Testis (tissue), 2 donors: Measurements from ENCODE around the gene NOXRED1.

Experiments
- POLR2A ChIP-seq: fragments of 450-650 bp; IDR thresholded peaks from one replicate; pipeline ENCODE4 v1.6.1; 2017; ENCODE audit warnings: antibody characterized with exemption, mild to moderate bottlenecking, moderate library complexity
- TF ChIP-seq, protein P1 (sequence below), 3 experiments: fragments of 450-650 bp in 2 of 3; fragments of 200-600 bp in 1 of 3; sonication (generic) in 1 of 3; IDR thresholded peaks; one replicate each; pipeline ENCODE4 v1.5.1; 2016 to 2019; ENCODE audit warnings: antibody characterized with exemption in 3 of 3, mild to moderate bottlenecking in 2 of 3, moderate library complexity in 1 of 3

DNA sequence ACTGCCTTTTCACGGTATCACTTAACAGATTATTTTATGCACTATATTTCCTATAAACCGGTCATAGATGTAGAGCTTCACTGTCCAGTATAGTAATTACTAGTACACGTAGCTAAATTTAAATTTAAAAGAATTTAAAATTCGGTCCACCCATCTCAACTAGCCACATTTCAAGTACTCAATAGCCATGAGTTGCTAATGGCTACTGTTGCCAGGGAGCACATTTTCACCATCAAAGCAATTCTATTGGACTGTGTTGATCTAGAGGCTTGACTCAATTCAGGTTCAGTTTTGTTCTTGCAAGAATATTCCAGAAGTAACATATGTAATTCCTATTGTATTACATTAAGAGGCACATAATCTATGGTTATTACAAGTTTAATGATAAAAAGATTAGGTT, 66.4 kb downstream of the NOXRED1 start:
- TF ChIP-seq, protein P1, sequence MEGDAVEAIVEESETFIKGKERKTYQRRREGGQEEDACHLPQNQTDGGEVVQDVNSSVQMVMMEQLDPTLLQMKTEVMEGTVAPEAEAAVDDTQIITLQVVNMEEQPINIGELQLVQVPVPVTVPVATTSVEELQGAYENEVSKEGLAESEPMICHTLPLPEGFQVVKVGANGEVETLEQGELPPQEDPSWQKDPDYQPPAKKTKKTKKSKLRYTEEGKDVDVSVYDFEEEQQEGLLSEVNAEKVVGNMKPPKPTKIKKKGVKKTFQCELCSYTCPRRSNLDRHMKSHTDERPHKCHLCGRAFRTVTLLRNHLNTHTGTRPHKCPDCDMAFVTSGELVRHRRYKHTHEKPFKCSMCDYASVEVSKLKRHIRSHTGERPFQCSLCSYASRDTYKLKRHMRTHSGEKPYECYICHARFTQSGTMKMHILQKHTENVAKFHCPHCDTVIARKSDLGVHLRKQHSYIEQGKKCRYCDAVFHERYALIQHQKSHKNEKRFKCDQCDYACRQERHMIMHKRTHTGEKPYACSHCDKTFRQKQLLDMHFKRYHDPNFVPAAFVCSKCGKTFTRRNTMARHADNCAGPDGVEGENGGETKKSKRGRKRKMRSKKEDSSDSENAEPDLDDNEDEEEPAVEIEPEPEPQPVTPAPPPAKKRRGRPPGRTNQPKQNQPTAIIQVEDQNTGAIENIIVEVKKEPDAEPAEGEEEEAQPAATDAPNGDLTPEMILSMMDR (IDR thresholded peaks at IDR 0.05), result no peak
- TF ChIP-seq POLR2A, result no peak
